Activated CD4-positive, alpha-beta memory T cell treated with anti-CD3 and anti-CD28 coated beads, Interleukin-2, amount 10 ng/mL, durations not matched to agents 7 days and 5 days (primary cell): ENCODE data around the gene CYSRT1. TPM values are rescaled to one million over a fixed set of nuclear protein-coding genes. Genes with fewer than 3 reads are reported as not detected.

Experiments used
- CTCF ChIA-PET: fragments of 350-600 bp; sonication (Branson Sonifier 250); formaldehyde crosslinking; loops from one replicate; lab custom pipeline; 2021; ENCODE audit warnings: antibody characterized with exemption, inconsistent platforms; lab: Charles Lee
- POLR2A ChIA-PET: fragments of 350-600 bp; sonication (Branson Sonifier 250); formaldehyde crosslinking; loops from one replicate; lab custom pipeline; 2021; ENCODE audit warnings: antibody characterized with exemption; lab: Charles Lee
- DNase-seq: peaks from one replicate; pipeline ENCODE4 v3.0.0-alpha.2; 2020
- H3K27ac Mint-ChIP-seq: one replicate; pipeline ENCODE4 v1.8.0; 2021; ENCODE audit warnings: mild to moderate bottlenecking, mixed read lengths
- H3K27me3 Mint-ChIP-seq: one replicate; pipeline ENCODE4 v1.8.0; 2021; ENCODE audit warnings: mixed read lengths
- H3K36me3 Mint-ChIP-seq: one replicate; pipeline ENCODE4 v1.8.0; 2021; ENCODE audit warnings: low read depth, mixed read lengths
- H3K4me1 Mint-ChIP-seq: one replicate; pipeline ENCODE4 v1.8.0; 2021; ENCODE audit warnings: mixed read lengths
- H3K4me3 Mint-ChIP-seq: one replicate; pipeline ENCODE4 v1.8.0; 2021; ENCODE audit warnings: mild to moderate bottlenecking, mixed read lengths
- H3K9me3 Mint-ChIP-seq: one replicate; pipeline ENCODE4 v1.8.0; 2021; ENCODE audit warnings: mixed read lengths
- total RNA-seq, 2 experiments: library from RNA; stranded (reverse); gene quantifications; one replicate each; pipeline ENCODE4 v1.2.3, GENCODE V29; 2021

The CYSRT1 gene
- total RNA-seq, 2 experiments from 2014 or later = 0.86 to 0.93 TPM

GRCh38 chr9:137223078-137223970, 1.6 kb upstream of the CYSRT1 start:
- no peaks in the 10 kb centered on the region for H3K27me3 Mint-ChIP-seq
- ChIA-PET CTCF (interaction anchor here (0.6 to 3.3 kb wide), 12 partner anchors 14 to 177 kb away, joined by 3 to 21 read pairs (median 4); partner anchors contain the start of genes ANAPC2, NPDC1, SSNA1 and TOR4A), POLR2A (interaction anchor here (0.6 to 8.2 kb wide), 18 partner anchors 8 to 497 kb away, joined by 3 to 97 read pairs (median 6); partner anchors contain the start of genes ANAPC2, DPP7, MAN1B1 and NDOR1)
- peak overlapping the region; percentile 79 for H3K27ac Mint-ChIP-seq
- H3K4me3 Mint-ChIP-seq = peak overlapping the region; percentile 74
- no peaks in the 10 kb centered on the region for H3K9me3 Mint-ChIP-seq
- peaks cover 27% of the 10 kb centered on the region for H3K4me1 Mint-ChIP-seq
- peak; percentile 99 for DNase-seq
- H3K36me3 Mint-ChIP-seq = no peaks in the 10 kb centered on the region

- DNase-seq = no peak
- Mint-ChIP-seq H3K36me3 (no peaks in the 10 kb centered on the region), H3K27me3 (no peaks in the 10 kb centered on the region)
These were observed 841 bp downstream of the CYSRT1 start for GRCh38 chr9:137225699-137226331.

GRCh38 chr9:137226338-137227053, 1.5 kb downstream of the CYSRT1 start:
- H3K9me3 Mint-ChIP-seq = no peaks in the 10 kb centered on the region
- no peak overlapping the region for H3K4me3 Mint-ChIP-seq

More at GRCh38 chr9:137225699-137226331, 841 bp downstream of the CYSRT1 start:
- CTCF ChIA-PET = interaction anchor here (0.9 to 3.2 kb wide), 14 partner anchors 11 to 179 kb away, joined by 3 to 18 read pairs (median 5); partner anchors contain the start of genes ANAPC2, MAN1B1, SSNA1 and TPRN
- Mint-ChIP-seq H3K27ac (peak overlapping the region; percentile 79), H3K4me1 (peaks cover 27% of the 10 kb centered on the region), H3K9me3 (no peaks in the 10 kb centered on the region), H3K4me3 (peak overlapping the region; percentile 24)
- POLR2A ChIA-PET = interaction anchor here (1.2 to 8.2 kb wide), 8 partner anchors 11 to 140 kb away, joined by 3 to 97 read pairs (median 8); partner anchors contain the start of genes MAN1B1, NDOR1, NELFB and TMEM203

GRCh38 chr9:137227054-137227852, 2.3 kb downstream of the CYSRT1 start, which contains the start of gene RNF224:
Gene RNF224 (plus strand): TSS chr9:137227502. CDS start chr9:137228336, 834 bp downstream.
- H3K4me1 Mint-ChIP-seq = peaks cover 27% of the 10 kb centered on the region
- no peak within 1 kb of the TSS for H3K27ac Mint-ChIP-seq
- H3K36me3 Mint-ChIP-seq = no peaks in the 10 kb centered on the region
- ChIA-PET CTCF (interaction anchor here (0.9 to 3.2 kb wide), 16 partner anchors 10 to 181 kb away, joined by 3 to 18 read pairs (median 6); partner anchors contain the start of genes ANAPC2, MAN1B1, SSNA1 and TPRN), POLR2A (interaction anchor here (1.1 to 6.5 kb wide), 6 partner anchors 13 to 140 kb away, joined by 3 to 63 read pairs (median 4); partner anchors contain the start of genes NDOR1, TMEM203 and TUBB4B)
- H3K9me3 Mint-ChIP-seq = no peaks in the 10 kb centered on the region
- no peaks in the 10 kb centered on the region for H3K27me3 Mint-ChIP-seq
- DNase-seq = peak; percentile 85
- no peak within 1 kb of the TSS for H3K4me3 Mint-ChIP-seq

More at GRCh38 chr9:137226338-137227053, 1.5 kb downstream of the CYSRT1 start:
- CTCF ChIA-PET = interaction anchor here (0.9 to 3.2 kb wide), 14 partner anchors 10 to 180 kb away, joined by 3 to 18 read pairs (median 6); partner anchors contain the start of genes ANAPC2, SSNA1, TPRN and TUBB4B
- DNase-seq = no peak
- H3K27me3 Mint-ChIP-seq = no peaks in the 10 kb centered on the region
- no peak overlapping the region for H3K27ac Mint-ChIP-seq
- POLR2A ChIA-PET = interaction anchor here (1.3 to 6.5 kb wide), 8 partner anchors 14 to 140 kb away, joined by 3 to 63 read pairs (median 5); partner anchors contain the start of genes MAN1B1, NDOR1, TMEM203 and TUBB4B
- peaks cover 27% of the 10 kb centered on the region for H3K4me1 Mint-ChIP-seq
- no peaks in the 10 kb centered on the region for H3K36me3 Mint-ChIP-seq

GRCh38 chr9:137227853-137228505, 3.0 kb downstream of the CYSRT1 start:
- ChIA-PET CTCF (interaction anchor here (1.0 to 3.2 kb wide), 13 partner anchors 9 to 160 kb away, joined by 3 to 18 read pairs (median 6); partner anchors contain the start of genes ANAPC2, MAN1B1, SSNA1 and TPRN), POLR2A (interaction anchor here (1.1 to 6.5 kb wide), 5 partner anchors 12 to 140 kb away, joined by 3 to 63 read pairs (median 4); partner anchors contain the start of gene TUBB4B)
- no peaks in the 10 kb centered on the region for H3K36me3 Mint-ChIP-seq
- no peak overlapping the region for H3K27ac Mint-ChIP-seq
- H3K4me1 Mint-ChIP-seq = peaks cover 24% of the 10 kb centered on the region
- H3K27me3 Mint-ChIP-seq = no peaks in the 10 kb centered on the region
- no peak for DNase-seq
- no peak overlapping the region for H3K4me3 Mint-ChIP-seq
- no peaks in the 10 kb centered on the region for H3K9me3 Mint-ChIP-seq

GRCh38 chr9:137228506-137228967, 3.6 kb downstream of the CYSRT1 start:
- Mint-ChIP-seq H3K36me3 (no peaks in the 10 kb centered on the region), H3K27ac (no peak overlapping the region), H3K4me3 (no peak overlapping the region), H3K4me1 (peaks cover 21% of the 10 kb centered on the region), H3K27me3 (no peaks in the 10 kb centered on the region), H3K9me3 (no peaks in the 10 kb centered on the region)
- POLR2A ChIA-PET = interaction anchor here (1.1 to 6.5 kb wide), 3 partner anchors 12 to 27 kb away, joined by 3 to 63 read pairs (median 16); partner anchors contain the start of gene TUBB4B
- CTCF ChIA-PET = interaction anchor here (1.4 to 3.2 kb wide), 3 partner anchors 8 to 99 kb away, joined by 6 to 18 read pairs (median 7); partner anchors contain the start of gene TUBB4B
- no peak for DNase-seq

- Mint-ChIP-seq H3K27ac (no peak overlapping the region), H3K4me1 (peaks cover 18% of the 10 kb centered on the region), H3K36me3 (no peaks in the 10 kb centered on the region), H3K9me3 (no peaks in the 10 kb centered on the region), H3K4me3 (no peak overlapping the region), H3K27me3 (no peaks in the 10 kb centered on the region)
- no peak for DNase-seq
- POLR2A ChIA-PET = interaction anchor here (1.0 to 3.2 kb wide), 4 partner anchors 11 to 24 kb away, joined by 3 to 16 read pairs (median 4); partner anchors contain the start of genes NDOR1, TMEM203 and TUBB4B
- CTCF ChIA-PET = interaction anchor here (1.0 kb wide), 1 partner anchor 102 kb away, joined by 3 read pairs; no protein-coding TSS in a partner anchor
These were observed 4.3 kb downstream of the CYSRT1 start for GRCh38 chr9:137228968-137229896.

GRCh38 chr9:137229903-137230704, 5.1 kb downstream of the CYSRT1 start:
- Mint-ChIP-seq H3K36me3 (no peaks in the 10 kb centered on the region), H3K4me3 (no peak overlapping the region), H3K4me1 (peaks cover 12% of the 10 kb centered on the region), H3K27ac (no peak overlapping the region), H3K9me3 (no peaks in the 10 kb centered on the region), H3K27me3 (no peaks in the 10 kb centered on the region)
- no peak for DNase-seq
- CTCF ChIA-PET = interaction anchor here (1.0 kb wide), 1 partner anchor 102 kb away, joined by 3 read pairs; no protein-coding TSS in a partner anchor
- POLR2A ChIA-PET = interaction anchor here (1.0 to 3.2 kb wide), 4 partner anchors 10 to 25 kb away, joined by 3 to 16 read pairs (median 4); partner anchors contain the start of genes NDOR1, TMEM203 and TUBB4B
